NCI-H748 treated with DMSO at 0.1 percent for 48 hours (cell line): ENCODE results near the gene CHODL.
A peak's percentile ranks its signal among the peaks of the same experiment; 100 is the strongest.

Experiments
- DNase-seq: peaks from one replicate; lab custom pipeline; 2025; lab: John Stamatoyannopoulos, UW

CHODL gene, protein sequence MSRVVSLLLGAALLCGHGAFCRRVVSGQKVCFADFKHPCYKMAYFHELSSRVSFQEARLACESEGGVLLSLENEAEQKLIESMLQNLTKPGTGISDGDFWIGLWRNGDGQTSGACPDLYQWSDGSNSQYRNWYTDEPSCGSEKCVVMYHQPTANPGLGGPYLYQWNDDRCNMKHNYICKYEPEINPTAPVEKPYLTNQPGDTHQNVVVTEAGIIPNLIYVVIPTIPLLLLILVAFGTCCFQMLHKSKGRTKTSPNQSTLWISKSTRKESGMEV

DNA sequence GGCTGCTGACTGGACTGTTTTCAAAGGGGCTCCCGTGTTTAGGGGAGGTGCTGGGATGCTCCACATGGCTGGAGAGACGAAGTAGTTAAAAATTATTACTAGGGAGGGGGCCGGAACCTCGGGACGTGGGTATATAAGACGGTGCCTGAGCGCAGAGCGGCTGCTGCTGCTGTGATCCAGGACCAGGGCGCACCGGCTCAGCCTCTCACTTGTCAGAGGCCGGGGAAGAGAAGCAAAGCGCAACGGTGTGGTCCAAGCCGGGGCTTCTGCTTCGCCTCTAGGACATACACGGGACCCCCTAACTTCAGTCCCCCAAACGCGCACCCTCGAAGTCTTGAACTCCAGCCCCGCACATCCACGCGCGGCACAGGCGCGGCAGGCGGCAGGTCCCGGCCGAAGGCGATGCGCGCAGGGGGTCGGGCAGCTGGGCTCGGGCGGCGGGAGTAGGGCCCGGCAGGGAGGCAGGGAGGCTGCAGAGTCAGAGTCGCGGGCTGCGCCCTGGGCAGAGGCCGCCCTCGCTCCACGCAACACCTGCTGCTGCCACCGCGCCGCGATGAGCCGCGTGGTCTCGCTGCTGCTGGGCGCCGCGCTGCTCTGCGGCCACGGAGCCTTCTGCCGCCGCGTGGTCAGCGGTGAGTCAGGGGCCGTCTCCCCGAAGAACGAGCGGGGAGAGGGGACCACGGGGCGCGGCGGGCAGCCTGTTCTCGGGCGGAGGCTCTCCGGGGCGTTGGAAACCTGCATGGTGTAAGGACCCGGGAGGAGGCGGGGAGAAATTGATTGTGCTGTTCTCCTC, at the start of gene CHODL:
CHODL (plus strand) TSS at position 163 of the 793 bp plus-strand sequence; CDS start at position 554, 391 bp downstream.
- no peak for DNase-seq

DNA sequence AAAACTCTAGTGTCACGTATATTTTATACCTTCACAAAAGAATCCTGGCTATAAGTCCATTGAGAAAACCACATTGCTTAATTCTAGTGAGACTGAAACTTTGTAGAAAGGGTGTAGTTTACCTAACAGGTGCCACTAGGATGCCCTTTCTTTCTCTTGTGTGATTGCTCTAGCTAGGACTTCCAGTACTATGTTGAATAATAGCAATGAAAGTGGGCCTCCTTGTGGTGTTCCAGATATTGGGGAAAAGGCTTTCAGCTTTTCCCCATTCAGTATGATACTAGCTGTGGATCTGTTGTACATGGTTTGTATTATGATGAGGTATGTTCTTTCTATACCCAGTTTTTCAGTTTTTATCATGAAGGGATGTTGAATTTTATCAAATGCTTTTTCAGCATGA, 39.7 kb upstream of the CHODL start:
- no peak for DNase-seq

DNA sequence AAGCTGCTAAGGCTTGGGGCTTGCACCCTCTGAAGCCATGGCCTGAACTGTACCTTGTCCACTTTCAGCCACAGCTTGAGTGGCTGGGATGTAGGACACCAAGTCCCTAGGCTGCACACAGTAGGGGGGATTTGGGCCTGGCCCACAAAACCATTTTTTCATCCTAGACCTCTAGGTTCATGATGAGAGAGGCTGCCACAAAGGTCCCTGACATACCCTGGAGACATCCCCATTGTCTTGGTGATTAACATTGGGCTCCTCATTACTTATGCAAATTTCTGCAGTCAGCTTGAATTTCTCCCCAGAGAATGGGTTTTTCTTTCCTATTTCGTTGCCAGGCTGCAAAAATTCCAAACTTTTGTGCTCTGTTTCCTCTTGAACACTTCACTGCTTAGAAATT, 26.3 kb upstream of the CHODL start:
- DNase-seq: no peak

DNA sequence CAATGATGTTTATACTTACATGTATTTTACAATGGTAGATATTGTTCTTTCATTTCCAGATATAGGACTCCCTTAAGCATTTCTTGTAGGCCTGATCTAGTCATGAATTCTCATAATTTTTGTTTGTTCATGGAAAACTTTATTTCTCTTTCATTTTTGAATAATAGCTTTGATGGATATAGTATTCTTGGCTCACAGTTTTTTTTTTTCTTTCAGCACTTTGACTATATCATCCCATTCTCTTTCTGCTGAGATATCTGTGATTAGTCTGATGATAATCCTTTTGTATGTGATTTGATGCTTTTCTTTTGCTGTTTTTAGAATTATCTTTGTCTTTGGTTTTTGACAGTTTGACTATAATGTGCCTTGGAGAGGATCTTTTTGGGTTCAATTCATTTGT, 24.1 kb upstream of the CHODL start:
- no peak for DNase-seq

DNA sequence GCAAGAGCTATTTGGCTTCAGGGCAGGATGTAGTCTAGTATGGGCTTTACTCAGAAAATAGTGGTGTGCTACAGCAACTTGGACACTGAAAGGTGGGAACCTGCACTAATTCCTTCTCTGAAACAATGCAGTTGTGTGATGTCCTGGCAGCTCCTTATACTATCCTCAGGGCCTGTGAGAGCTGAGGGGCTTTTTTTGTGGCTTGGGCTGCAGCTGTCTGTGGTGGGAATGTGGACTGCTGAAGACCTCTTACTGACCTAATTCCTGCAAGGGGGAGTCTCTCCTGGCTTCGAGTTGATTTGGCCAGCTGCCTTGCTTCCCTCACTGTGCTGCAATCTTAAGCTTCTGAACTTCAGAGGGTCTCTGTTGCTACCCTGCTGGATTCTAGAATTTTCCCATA, 22.3 kb upstream of the CHODL start:
- no peak for DNase-seq

DNA sequence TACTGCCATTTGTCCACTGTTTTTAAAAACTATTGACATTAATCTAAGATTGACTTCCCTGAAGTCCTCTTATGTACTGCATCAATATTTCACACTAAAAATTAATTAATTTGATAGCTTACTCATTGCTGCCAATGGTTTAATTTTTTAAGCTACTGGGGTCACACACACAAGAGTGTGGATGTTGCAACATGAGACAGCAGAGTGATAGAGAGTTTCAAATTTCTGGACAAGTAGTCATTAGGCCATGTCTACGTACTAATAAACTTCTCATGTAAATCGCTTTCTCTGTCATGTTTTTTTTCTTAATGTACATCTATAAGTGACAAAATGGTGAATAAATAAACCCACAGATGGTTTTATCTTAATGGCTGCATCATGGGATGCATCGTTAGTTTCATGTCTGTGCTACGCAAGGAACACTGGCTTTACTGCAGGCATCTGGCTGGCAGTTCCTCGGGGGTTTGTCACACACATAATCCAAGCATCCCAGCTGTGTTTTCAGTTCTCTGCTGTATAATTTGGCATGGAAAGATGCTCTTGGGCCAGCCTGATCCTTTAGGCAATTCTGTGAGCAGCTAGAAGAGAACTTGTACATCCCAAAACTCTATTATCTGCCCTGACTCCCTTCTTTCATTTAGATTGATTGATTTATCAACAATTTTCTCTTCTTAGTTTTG, 16.4 kb upstream of the CHODL start:
- no peak for DNase-seq

DNA sequence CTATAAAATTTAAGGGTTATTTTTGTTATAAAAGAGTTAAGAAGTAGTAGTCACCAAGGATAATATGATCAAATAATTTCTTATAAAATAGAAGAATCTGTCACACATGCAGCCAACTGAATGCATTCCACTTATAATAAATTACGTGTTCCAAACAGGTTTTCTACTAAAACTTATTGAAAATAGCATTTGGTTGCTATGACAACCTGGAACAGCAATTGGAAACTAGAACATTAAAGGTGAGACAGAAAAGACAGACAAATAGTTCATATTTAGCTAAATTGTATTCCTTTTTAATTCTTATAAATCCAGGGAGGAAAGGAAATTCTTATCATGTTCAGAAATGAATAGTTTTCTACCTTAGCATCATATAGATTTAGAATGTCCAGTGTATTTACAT, 9.1 kb upstream of the CHODL start:
- no peak for DNase-seq

DNA sequence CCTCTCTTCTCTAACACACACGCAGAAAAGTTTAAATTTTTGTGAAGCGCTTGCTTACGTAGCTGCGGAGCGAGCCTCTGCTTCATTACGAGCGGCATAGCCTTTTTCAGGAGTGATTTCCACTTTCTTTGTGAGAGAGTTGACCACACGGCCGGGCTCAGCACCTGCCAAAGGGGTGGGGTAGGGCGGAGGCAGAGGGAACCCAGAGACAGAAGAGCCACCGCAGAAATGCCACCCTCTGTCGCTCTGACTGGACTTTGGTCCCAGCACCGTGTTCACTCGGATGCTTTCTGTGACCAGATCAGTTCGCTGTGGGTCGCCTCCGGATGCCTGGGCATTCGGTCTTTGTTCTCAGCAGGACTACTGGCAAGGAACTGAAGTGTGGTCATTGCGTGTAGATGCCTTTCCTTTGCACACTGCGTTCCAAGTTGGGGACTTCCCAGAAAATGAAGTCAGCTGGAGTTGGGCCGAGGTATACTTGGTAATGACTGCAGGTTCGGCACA, 883 bp downstream of the CHODL start:
- DNase-seq: peak; percentile 36

DNA sequence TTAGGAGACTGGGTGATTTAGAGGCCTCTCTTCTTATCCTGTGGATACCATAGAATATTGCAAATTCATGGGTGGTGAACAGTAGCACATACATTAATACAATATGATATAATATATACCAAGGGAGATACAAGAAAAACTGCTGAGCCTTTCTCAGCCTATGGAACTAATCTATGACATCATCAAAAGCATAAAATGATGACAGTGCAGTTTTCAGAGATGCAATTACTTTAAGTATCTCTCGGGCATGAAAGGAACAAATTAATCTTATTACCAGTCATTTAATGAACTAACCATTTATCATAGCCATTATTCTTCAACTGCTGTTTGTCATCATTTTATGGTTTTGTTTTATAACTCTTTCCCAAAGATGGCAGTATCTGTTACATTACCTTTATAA, 3.5 kb downstream of the CHODL start:
- DNase-seq: no peak

DNA sequence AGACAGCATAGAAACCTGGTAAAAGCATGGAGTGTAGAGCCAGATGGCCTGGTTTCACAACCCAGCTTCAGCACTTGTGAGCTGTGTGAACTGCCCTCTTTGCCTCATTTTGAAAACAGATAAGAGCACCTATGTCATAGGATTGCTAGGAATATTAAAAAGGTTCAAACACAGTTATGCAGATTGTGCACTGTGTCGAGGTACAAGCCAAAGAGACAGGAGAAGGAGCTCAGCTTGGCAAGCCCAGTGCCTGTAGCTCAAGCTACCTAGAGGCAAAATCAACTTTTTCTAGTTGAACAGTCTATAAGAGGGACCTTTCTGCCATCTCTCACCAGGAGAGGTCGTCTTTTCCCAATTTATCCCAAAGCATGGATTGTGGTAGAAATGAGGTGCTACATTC, 5.0 kb downstream of the CHODL start:
- DNase-seq: no peak

DNA sequence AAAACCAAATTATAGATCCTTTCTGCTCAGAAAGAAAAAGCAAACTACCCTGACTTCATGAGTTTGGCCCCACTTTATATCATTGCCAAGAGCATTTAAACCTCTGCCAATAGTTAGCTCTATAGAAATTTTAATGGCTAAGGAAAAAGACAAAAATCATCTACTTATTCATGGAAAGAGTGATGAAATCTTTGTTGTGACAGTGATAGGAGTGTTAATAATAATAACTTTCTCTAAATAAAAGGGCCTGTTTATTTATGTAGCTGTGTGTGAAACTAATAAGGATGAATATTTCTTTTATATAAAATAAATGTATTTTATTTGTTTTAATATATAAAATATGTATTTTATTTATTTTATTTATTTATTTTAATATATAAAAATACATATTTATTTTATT, 6.4 kb downstream of the CHODL start:
- no peak for DNase-seq

DNA sequence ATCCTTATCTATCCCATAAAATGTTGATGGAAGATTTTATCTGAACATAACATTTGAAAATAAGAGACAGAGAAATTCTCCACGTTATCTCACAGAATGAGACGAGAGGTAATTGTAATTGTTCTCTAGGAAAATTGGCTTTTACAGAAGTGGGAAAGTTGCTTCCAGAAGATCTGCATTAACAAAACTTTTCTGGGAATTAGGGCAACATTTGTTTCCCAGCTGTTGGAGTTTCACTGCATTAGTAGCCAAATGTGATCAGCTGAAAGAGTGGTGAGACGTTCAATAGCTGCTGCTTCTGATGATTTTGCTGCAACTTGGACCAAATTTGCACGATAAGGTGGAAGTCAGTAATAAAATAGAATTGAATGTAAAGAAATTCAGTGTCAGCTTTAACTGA, 7.6 kb downstream of the CHODL start:
- DNase-seq: no peak

DNA sequence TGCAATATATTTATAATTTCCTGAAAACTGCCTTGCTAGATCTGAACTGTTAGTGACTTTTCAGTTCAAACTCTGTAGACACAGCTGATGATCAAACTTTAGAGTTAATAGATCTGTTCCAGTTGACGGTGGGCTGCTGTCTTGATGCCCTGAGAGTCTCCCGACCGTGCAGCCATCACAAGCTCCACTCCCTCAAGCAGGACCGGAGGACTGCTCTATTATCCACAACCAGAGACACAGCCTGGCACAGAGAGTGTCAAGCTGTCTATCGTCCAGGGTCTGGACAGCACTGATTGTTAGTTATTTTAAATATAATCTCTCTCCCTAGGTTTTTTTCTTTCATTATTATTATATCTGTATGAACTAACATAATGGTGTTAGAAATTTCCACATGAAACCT, 8.0 kb downstream of the CHODL start:
- no peak for DNase-seq

DNA sequence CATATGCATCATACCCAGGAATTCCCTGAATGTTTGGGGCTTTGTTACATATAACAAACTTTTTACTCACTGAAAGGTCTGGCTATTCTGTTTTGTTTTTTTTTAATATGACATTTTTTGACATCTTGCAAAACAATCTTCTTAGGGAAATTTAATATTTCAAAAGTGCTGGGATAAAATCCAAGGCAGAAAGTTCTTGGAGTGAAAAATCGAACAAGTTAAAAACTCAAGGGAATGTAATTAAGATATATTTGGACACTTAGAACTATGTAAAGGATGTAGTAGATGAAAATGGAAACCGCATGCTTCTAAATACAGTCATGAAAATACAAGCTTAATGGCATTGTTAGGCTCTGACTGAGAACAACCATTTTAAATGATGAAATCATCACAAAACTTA, 8.6 kb downstream of the CHODL start:
- no peak for DNase-seq

DNA sequence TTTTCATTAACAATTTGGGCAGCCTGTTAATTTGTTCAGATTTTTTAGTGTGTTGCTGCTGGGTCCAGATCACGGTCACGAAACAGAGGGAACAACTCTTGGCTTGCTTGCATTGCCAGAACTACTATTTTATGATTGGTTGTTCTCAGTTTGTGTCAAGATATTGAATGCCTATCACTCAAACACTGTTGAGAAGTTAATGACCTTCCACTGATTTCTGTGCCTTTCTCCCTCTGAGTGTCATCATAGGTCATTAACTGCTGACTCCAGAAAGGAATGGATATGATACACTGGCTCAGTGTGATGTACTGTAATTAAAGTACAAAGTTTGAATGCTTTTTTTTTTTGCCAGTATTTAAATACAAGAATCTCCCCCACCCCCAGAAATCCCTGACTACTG, 9.2 kb downstream of the CHODL start:
- DNase-seq: no peak

DNA sequence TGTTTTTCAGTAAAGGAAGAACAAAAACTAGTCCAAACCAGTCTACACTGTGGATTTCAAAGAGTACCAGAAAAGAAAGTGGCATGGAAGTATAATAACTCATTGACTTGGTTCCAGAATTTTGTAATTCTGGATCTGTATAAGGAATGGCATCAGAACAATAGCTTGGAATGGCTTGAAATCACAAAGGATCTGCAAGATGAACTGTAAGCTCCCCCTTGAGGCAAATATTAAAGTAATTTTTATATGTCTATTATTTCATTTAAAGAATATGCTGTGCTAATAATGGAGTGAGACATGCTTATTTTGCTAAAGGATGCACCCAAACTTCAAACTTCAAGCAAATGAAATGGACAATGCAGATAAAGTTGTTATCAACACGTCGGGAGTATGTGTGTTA, 21.3 kb downstream of the CHODL start:
- DNase-seq: no peak

DNA sequence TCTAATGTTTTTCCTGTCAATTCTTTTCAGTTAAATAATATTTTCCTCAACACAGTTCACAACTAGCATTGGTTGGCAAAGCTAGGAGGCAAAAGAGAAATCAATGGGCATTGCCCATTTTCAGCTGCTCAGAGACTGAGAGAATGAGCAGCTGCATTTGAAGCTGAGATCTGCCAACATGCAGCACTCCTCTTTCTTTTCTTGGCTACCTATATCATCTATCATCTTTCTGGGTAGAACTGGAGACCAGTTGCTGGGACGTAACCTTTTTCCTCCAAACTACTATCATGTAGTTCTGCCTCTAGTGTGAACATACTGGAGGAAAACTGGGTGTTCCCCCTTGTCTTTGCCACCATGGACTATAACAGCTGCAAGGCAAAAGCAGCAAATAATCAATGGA, 22.9 kb downstream of the CHODL start:
- no peak for DNase-seq

DNA sequence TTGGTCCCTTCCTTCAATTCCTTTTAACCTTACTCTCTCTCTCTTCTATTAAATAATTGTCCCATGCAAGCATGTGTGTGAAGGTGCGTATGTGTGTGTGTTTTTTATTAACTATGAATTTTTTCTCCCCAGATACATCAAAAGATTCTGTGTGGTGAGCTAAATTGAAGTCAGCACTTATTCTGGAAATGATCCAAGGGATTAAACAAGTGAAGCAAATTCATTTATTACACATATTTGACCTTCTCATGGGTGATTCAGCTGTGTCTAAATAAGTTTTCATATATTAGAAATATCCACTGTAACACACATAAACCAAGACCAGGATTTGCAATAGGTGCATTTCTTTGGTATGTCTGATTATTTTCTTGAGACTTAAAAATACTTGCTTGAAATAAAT, 24.3 kb downstream of the CHODL start:
- DNase-seq: no peak

DNA sequence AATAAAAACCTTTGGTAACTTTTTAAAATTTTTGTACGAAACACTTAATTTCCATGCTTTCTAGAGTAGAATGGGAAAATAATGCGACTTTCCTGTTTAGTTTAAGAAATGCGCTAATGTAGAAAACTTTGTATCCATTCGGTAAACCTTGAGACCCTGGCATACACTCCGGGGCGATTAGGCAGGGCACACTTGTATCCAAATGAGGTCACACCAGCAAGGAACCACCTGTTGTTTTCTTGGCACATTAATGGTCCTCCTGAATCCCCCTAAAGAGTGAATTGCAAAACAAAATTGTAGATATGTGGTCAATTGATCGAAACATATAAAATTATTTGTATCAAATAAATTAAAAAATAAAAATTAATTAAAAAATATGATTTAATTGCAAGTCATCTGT, 25.2 kb downstream of the CHODL start:
- no peak for DNase-seq

DNA sequence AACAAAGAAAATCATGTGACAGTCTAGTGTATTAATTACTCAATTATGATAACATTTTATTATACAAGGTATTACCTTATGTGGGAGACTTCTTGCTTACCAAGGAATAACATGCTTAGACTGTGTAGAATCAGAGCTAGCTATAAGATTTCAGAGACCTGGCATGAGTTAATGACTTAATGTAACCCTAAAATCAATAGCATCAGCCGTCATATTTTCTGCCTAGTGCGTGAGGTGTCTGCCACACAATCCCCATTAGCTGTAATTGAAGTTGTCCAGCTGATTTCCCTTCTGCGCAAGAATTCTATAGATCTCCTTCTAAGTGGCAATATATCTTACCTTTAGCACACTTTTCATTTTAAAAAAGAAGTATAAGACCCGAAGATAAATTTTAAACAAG, 28.8 kb downstream of the CHODL start:
- DNase-seq: no peak

DNA sequence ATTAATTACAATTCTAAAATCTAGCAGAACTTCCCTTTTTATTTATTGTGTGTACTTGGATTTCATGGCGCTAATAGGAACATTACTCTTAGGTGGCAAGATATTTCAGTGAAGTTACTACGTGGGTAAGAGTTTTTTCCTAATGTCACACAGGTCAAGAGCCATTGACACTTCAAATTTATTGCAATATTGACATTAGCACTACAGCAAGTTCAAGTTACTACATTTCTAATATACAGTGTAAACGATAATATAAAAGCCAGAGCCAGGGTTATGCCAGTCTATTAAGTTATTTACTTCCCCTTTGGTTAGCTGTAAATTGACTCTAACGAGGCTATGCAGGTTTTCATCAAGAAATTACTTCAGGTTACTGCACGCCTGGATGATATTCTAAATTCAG, 29.7 kb downstream of the CHODL start:
- DNase-seq: no peak

DNA sequence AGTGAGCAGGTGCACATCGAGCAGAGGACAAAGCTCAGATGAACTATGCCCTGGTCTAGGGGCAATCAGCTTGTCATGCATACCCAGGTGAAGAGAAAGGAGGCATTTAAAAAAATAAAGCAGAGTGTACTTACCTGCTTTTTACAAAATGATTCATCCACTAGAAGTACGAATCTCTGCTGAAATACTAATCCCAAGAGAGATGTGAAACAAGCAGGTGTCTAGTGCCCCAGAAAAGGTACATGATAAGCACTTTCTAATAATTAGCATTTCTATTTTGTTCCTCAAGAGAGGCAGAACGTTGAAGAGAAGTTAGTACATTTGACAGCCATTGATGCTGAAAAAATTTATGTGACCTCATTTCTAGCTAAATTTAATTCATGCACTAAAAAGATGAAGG, 31.1 kb downstream of the CHODL start:
- DNase-seq: no peak

DNA sequence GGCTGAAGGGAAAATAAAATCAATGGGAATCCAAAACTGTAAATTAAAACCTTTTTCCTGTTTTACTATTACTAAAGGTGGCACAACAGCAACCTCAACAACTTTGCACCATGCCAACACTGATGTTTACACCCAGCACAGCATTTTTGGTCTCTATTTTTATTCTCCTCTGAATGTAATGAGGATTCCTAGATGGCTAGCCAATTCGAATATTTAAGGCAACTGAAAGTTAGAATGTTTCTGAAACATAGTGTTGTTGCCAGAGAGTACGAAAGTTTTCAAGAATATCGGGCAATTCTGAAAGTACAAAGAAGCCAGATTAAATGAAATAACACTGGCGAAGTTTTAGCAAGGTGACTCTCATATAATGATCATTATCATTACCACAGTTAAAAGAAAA, 40.7 kb downstream of the CHODL start:
- DNase-seq: no peak
